Stimulated activated memory B cell treated with anti-CD40 and anti-IgM and Interleukin-4, amounts not matched to agents 10 μg/mL and 1 μg/mL and 100 μg/mL, for 72 hours (primary cell): ENCODE results near the gene KRT73.

Experiments
- ATAC-seq: fragments of 150-1000 bp; cut with Tn5 transposase; 2 replicates; pipeline ENCODE4 v1.10.0; 2021
- H3K27ac Mint-ChIP-seq: one replicate; pipeline ENCODE4 v1.8.0; 2022; ENCODE audit warnings: mild to moderate bottlenecking, mixed read lengths
- H3K27me3 Mint-ChIP-seq: one replicate; pipeline ENCODE4 v1.8.0; 2022; ENCODE audit warnings: mixed read lengths
- H3K36me3 Mint-ChIP-seq: one replicate; pipeline ENCODE4 v1.8.0; 2022; ENCODE audit warnings: mixed read lengths
- H3K4me1 Mint-ChIP-seq: one replicate; pipeline ENCODE4 v1.8.0; 2022; ENCODE audit warnings: mixed read lengths
- H3K4me3 Mint-ChIP-seq: one replicate; pipeline ENCODE4 v1.8.0; 2022; ENCODE audit warnings: mild to moderate bottlenecking, moderate library complexity, mixed read lengths
- H3K9me3 Mint-ChIP-seq: one replicate; pipeline ENCODE4 v1.8.0; 2022; ENCODE audit warnings: mixed read lengths

KRT73 gene

DNA sequence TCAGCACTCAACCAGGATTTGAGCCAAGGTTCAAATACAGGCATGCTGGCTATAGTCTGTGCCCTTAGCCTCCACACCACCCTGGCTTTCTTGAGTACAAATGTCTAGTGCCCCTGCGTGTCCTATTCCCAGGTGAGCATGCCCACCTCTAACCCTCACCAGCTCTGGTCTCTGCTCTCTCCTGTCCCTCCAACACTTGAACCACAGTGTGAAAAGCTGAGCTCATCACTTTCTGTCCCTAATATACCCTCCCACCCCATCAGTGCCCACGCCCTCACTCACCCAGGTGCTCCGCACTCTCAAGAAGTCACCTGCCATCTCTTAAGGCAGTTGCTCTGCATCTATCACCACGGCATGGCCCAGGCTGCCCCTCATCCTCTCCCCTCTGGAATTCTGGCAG is 58.4 kb downstream of the KRT73 start:
- Mint-ChIP-seq H3K27me3 (peaks cover 40% of the 10 kb centered on the region), H3K4me1 (no peaks in the 10 kb centered on the region), H3K4me3 (no peak overlapping the region), H3K36me3 (no peaks in the 10 kb centered on the region), H3K27ac (no peak overlapping the region), H3K9me3 (no peaks in the 10 kb centered on the region)
- no peak for ATAC-seq

DNA sequence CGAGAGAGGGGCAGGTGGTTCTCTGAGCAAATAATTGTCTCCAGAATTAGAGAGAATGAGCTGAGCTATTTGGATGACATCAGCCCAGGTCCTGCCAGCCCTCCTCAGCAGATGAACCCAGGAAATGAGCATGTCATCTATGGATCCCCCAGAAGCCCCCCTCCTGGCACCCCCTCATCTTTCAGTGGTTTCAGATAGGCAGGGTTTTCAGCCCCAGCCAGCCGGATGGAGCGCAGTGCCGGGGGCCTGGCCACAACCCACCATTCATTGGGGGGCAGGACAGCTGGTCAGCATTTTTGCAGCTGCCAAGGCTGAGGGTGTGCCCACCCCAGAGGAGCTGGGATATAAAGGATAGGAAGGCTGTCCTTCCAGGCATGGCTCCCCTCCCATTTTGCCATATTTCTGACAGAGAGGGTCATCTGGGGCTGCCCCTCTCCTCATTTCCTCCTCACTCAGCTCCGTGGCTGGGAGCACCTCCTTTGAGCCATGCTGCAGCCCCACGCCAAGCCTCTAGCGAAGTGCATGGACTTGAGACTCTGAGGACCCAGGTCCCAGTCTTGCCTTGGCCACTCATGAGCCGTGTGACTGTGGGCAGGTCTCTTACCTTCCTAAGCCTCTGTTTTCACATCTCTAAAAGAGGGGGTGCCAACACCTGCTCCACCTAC is 59.4 kb downstream of the KRT73 start:
- Mint-ChIP-seq H3K9me3 (no peaks in the 10 kb centered on the region), H3K27ac (no peak overlapping the region), H3K4me1 (no peaks in the 10 kb centered on the region), H3K27me3 (peaks cover 50% of the 10 kb centered on the region), H3K36me3 (no peaks in the 10 kb centered on the region), H3K4me3 (no peak overlapping the region)
- no peak for ATAC-seq
